Fibroblast of lung (primary cell): ENCODE measurements around the gene STATH. TPM values are rescaled to one million over a fixed set of nuclear protein-coding genes. Genes with fewer than 3 reads are reported as not detected.
"Not testable (repeated sequence)": the region's sequence is repeated elsewhere in the genome, so short reads cannot be mapped to it uniquely, and the experiment has no call there.

ENCODE experiments used
- DNase-seq, 2 donors: peaks; one replicate each; pipeline versions ENCODE4 v3.0.0 to v3.0.0-alpha.2; 2010; ENCODE audit warnings: low read depth in 2 of 2
- H2AFZ ChIP-seq: 2 replicates; pipeline ENCODE4 v1.5.1; 2012; ENCODE audit warnings: low read length, control low read depth, inconsistent platforms
- H3K27ac ChIP-seq: 2 replicates; pipeline ENCODE4 v1.5.1; 2011; ENCODE audit warnings: low read length, control low read depth; ENCODE audit not compliant: insufficient read depth
- H3K27me3 ChIP-seq: 2 replicates; pipeline ENCODE4 v1.5.1; 2011; ENCODE audit warnings: mild to moderate bottlenecking, low read length; ENCODE audit not compliant: control insufficient read depth, insufficient read depth
- H3K36me3 ChIP-seq: 2 replicates; pipeline ENCODE4 v1.5.1; 2011; ENCODE audit warnings: low read length; ENCODE audit not compliant: control insufficient read depth, insufficient read depth
- H3K4me1 ChIP-seq: 2 replicates; pipeline ENCODE4 v1.5.1; 2011; ENCODE audit warnings: low read length; ENCODE audit not compliant: control insufficient read depth, insufficient read depth; ENCODE audit errors: extremely low read depth
- H3K4me2 ChIP-seq: 2 replicates; pipeline ENCODE4 v1.5.1; 2011; ENCODE audit warnings: low read length, control low read depth; ENCODE audit not compliant: insufficient read depth; ENCODE audit errors: extremely low read depth
- H3K4me3 ChIP-seq, 4 experiments: fragments of 200-600 bp in 1 of 4; sonication (generic) in 1 of 4; replicated peaks in 1 of 4; 2 replicates each; pipeline ENCODE4 v1.5.1; 2011 to 2016; ENCODE audit warnings: low read length in 4 of 4, low read depth in 3 of 4, mild to moderate bottlenecking in 3 of 4, control low read depth in 2 of 4, inconsistent platforms in 1 of 4, mixed read lengths in 1 of 4; ENCODE audit not compliant: insufficient read depth in 1 of 4; ENCODE audit errors: control extremely low read depth in 1 of 4
- H3K79me2 ChIP-seq: 2 replicates; pipeline ENCODE4 v1.5.1; 2012; ENCODE audit warnings: mild to moderate bottlenecking, low read length, inconsistent platforms; ENCODE audit not compliant: control insufficient read depth, insufficient read depth
- H3K9ac ChIP-seq: 2 replicates; pipeline ENCODE4 v1.5.1; 2011; ENCODE audit warnings: mild to moderate bottlenecking, low read length, control low read depth; ENCODE audit not compliant: insufficient read depth
- H3K9me3 ChIP-seq: 2 replicates; pipeline ENCODE4 v1.5.1; 2012; ENCODE audit warnings: low read depth, low read length; ENCODE audit not compliant: control insufficient read depth, insufficient read depth
- H4K20me1 ChIP-seq: 2 replicates; pipeline ENCODE4 v1.5.1; 2011; ENCODE audit warnings: low read length; ENCODE audit not compliant: control insufficient read depth, insufficient read depth; ENCODE audit errors: extremely low read depth
- CTCF ChIP-seq, 2 donors: IDR thresholded peaks in 1 of 2; conservative IDR thresholded peaks in 1 of 2; 1 replicate in 1 of 2; 2 replicates in 1 of 2; pipeline ENCODE4 v1.5.1; 2011 to 2012; ENCODE audit warnings: low read length in 2 of 2, control low read depth in 1 of 2, inconsistent platforms in 1 of 2, low read depth in 1 of 2, mild to moderate bottlenecking in 1 of 2
- EZH2 ChIP-seq: IDR thresholded peaks from 2 replicates; pipeline ENCODE4 v1.5.1; 2012; ENCODE audit warnings: low read length, control low read depth, mild to moderate bottlenecking; ENCODE audit errors: missing control alignments
- polyA plus RNA-seq, 2 donors: library from polyadenylated mRNA; depleted of rRNA in 1 of 2; stranded (reverse) in 1 of 2; unstranded in 1 of 2; fragments of >200 nt; gene quantifications; 2 replicates each; pipeline ENCODE4 v1.2.1, GENCODE V29; 2011 to 2012; ENCODE audit warnings: missing spikeins in 1 of 2
- total RNA-seq: library from RNA; depleted of rRNA; stranded (reverse); fragments of >200 nt; gene quantifications from 2 replicates; pipeline ENCODE4 v1.2.1, GENCODE V29; 2014

STATH gene
- total and polyA plus RNA-seq, 2 donors (not counting 1 experiment from before 2014, with no cell fraction given), result not detected

GRCh38 chr4:70000711-70001110 is 4.9 kb downstream of the STATH start:
- Histone ChIP-seq H3K27ac (no peak overlapping the region), H3K79me2 (no peaks in the 10 kb centered on the region), H3K4me1 (no peaks in the 10 kb centered on the region), H3K4me2 (no peak overlapping the region), H3K9me3 (no peaks in the 10 kb centered on the region), H3K36me3 (no peaks in the 10 kb centered on the region), H3K27me3 (no peaks in the 10 kb centered on the region), H3K9ac (no peak overlapping the region), H2AFZ (no peak overlapping the region), H4K20me1 (no peaks in the 10 kb centered on the region), H3K4me3 (no peak overlapping the region)
- TF ChIP-seq CTCF (conservative IDR thresholded peaks at IDR 0.05 in 1 of 2, IDR thresholded peaks at IDR 0.05 in 1 of 2; ENCODE audit: low read depth in 1 of 2, low read length in 2 of 2), result no peak
- no peak for TF ChIP-seq EZH2
- DNase-seq, result no peak

GRCh38 chr4:70002507-70002906 is 6.7 kb downstream of the STATH start:
- no peak for TF ChIP-seq EZH2
- no peak for TF ChIP-seq CTCF (conservative IDR thresholded peaks at IDR 0.05 in 1 of 2, IDR thresholded peaks at IDR 0.05 in 1 of 2; ENCODE audit: low read depth in 1 of 2, low read length in 2 of 2)
- no peak overlapping the region for H2AFZ ChIP-seq
- H3K27ac ChIP-seq, result no peak overlapping the region
- no peak overlapping the region for H3K9ac ChIP-seq
- H3K4me1 ChIP-seq, result no peaks in the 10 kb centered on the region
- no peak for DNase-seq
- H4K20me1 ChIP-seq, result no peaks in the 10 kb centered on the region
- no peak overlapping the region for H3K4me2 ChIP-seq
- no peak overlapping the region for H3K4me3 ChIP-seq
- H3K27me3 ChIP-seq, result no peaks in the 10 kb centered on the region
- H3K36me3 ChIP-seq, result no peaks in the 10 kb centered on the region
- no peaks in the 10 kb centered on the region for H3K9me3 ChIP-seq
- H3K79me2 ChIP-seq, result no peaks in the 10 kb centered on the region

- H2AFZ ChIP-seq, result no peak overlapping the region
- H3K9ac ChIP-seq, result no peak overlapping the region
- H3K4me3 ChIP-seq, result no peak overlapping the region
- H3K79me2 ChIP-seq, result no peaks in the 10 kb centered on the region
- TF ChIP-seq EZH2, result no peak
- no peak for TF ChIP-seq CTCF (conservative IDR thresholded peaks at IDR 0.05 in 1 of 2, IDR thresholded peaks at IDR 0.05 in 1 of 2; ENCODE audit: low read depth in 1 of 2, low read length in 2 of 2)
- H3K27ac ChIP-seq, result no peak overlapping the region
- no peak overlapping the region for H3K4me2 ChIP-seq
- H3K27me3 ChIP-seq, result no peaks in the 10 kb centered on the region
- no peaks in the 10 kb centered on the region for H3K36me3 ChIP-seq
- no peak for DNase-seq
- no peaks in the 10 kb centered on the region for H3K9me3 ChIP-seq
- no peaks in the 10 kb centered on the region for H4K20me1 ChIP-seq
- H3K4me1 ChIP-seq, result no peaks in the 10 kb centered on the region
Observed at GRCh38 chr4:70008771-70009170, 13.0 kb downstream of the STATH start.

GRCh38 chr4:70019006-70019405 is 23.2 kb downstream of the STATH start:
- H2AFZ ChIP-seq, H3K9ac ChIP-seq, DNase-seq, H3K4me1 ChIP-seq, H3K36me3 ChIP-seq, H3K4me3 ChIP-seq, H4K20me1 ChIP-seq, H3K79me2 ChIP-seq, H3K4me2 ChIP-seq, H3K9me3 ChIP-seq, H3K27me3 ChIP-seq, H3K27ac ChIP-seq: not testable (repeated sequence)
